ENCODE data around the gene THAP8. TPM values are rescaled to one million over a fixed set of nuclear protein-coding genes. Genes with fewer than 3 reads are reported as not detected.

Gene THAP8
- total and polyA plus RNA-seq, 2 of the 4 experiments (the other 2 are of a cell fraction), result 1.8 to 5.9 TPM

DNA sequence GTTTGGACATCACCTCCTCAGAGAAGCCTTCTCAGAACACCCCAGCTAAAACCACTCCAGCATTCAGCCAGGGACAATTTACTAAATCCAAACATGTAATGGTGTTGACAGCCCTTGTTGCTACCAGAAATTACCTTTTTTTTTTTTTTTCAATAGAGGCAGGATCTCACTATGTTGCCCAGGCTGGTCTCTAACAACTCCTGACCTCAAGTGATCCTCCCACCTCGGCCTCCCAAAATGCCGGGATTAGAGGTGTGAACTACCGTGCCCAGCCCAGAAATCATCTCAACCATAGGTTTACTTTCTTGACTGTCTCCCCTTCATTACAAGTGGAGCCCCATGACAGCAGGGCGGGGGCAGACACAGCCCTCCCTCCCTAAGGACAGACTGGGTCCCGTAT lies 30.7 kb downstream of the THAP8 start:
- Histone ChIP-seq H3K36me3 (ENCODE audit: control insufficient read depth, insufficient read depth, low read length) (peaks cover 70% of the 10 kb centered on the region), H2AK5ac (ENCODE audit: low read depth, low read length) (no peak overlapping the region), H3K18ac (ENCODE audit: low read depth, low read length) (no peak overlapping the region), H3K9me3 (ENCODE audit: control insufficient read depth, insufficient read depth, low read length) (no peaks in the 10 kb centered on the region), H3K14ac (replicated peaks; ENCODE audit: low read depth, low read length) (no peak overlapping the region), H3K23ac (ENCODE audit: low read depth, low read length) (no peak overlapping the region), H4K8ac (ENCODE audit: low read depth in 2 of 2, low read length in 2 of 2) (no peak overlapping the region), H2BK5ac (ENCODE audit: low read depth, low read length, poor library complexity, severe bottlenecking) (no peak overlapping the region), H3K27me3 (ENCODE audit: control insufficient read depth, insufficient read depth, low read length) (no peaks in the 10 kb centered on the region), H3K56ac (ENCODE audit: extremely low read depth, insufficient read depth, low read length) (no peak overlapping the region), H4K91ac (ENCODE audit: insufficient read depth, low read depth, low read length) (no peak overlapping the region), H3K9me1 (ENCODE audit: insufficient read depth, low read length) (peaks cover 6% of the 10 kb centered on the region; the same call in 1 of the 2 replicates), H3K4me1 (ENCODE audit: control insufficient read depth, insufficient read depth, low read length) (no peaks in the 10 kb centered on the region), H4K20me1 (ENCODE audit: insufficient read depth, low read length) (no peaks in the 10 kb centered on the region; the same call in 1 of the 2 replicates), H4K5ac (ENCODE audit: low read depth, low read length) (no peak overlapping the region), H3K79me1 (ENCODE audit: low read depth in 1 of 2, low read length in 2 of 2) (peaks cover 0 to 3% of the 10 kb centered on the region in 2 experiments; a peak in 2 of 4 replicates), H3K4ac (ENCODE audit: low read depth, low read length) (no peak overlapping the region), H3K4me3 (ENCODE audit: insufficient read depth, low read depth, low read length) (no peak overlapping the region), H2BK20ac (ENCODE audit: low read depth, low read length) (no peak overlapping the region), H2AFZ (replicated peaks; ENCODE audit: low read length, poor library complexity) (no peak overlapping the region), H3K27ac (ENCODE audit: insufficient read depth, low read length) (no peak overlapping the region), H3K4me2 (ENCODE audit: low read depth, low read length) (no peak overlapping the region), H3K9ac (ENCODE audit: low read depth, low read length) (no peak overlapping the region), H2BK15ac (ENCODE audit: low read depth, low read length) (no peak overlapping the region), H2AK9ac (replicated peaks; ENCODE audit: low read depth, low read length, poor library complexity) (no peak overlapping the region), H2BK120ac (ENCODE audit: low read depth, low read length) (no peak overlapping the region)
- DNase-seq (no peak), ATAC-seq (ENCODE audit: low read depth) (no peak)
- dilution Hi-C loops (cut with HindIII; ENCODE audit: low sequenced_read_pairs, unreplicated experiment) (no loop called here), in situ Hi-C loops (cut with MboI; ENCODE audit: low sequenced_read_pairs) (no loop called here), intact Hi-C loops (cut with micrococcal nuclease) (no loop called here)
- TF ChIP-seq MAFK (IDR thresholded peaks at IDR 0.05; ENCODE audit: low read depth, low read length) (no peak), BHLHE40 (IDR thresholded peaks at IDR 0.05; ENCODE audit: low read depth, low read length) (no peak), CEBPB (IDR thresholded peaks at IDR 0.05; ENCODE audit: low read depth, low read length) (no peak), RFX5 (IDR thresholded peaks at IDR 0.05; ENCODE audit: low read depth, low read length) (no peak), SMC3 (IDR thresholded peaks at IDR 0.05; ENCODE audit: low read depth, low read length) (no peak), FOS (IDR thresholded peaks at IDR 0.05; ENCODE audit: low read depth, low read length) (no peak), NFE2L2 (IDR thresholded peaks at IDR 0.05; ENCODE audit: low read depth, low read length) (no peak), CHD1 (IDR thresholded peaks at IDR 0.05; ENCODE audit: low read depth, low read length) (no peak), RCOR1 (IDR thresholded peaks at IDR 0.05; ENCODE audit: insufficient replicate concordance, low read length) (no peak), MXI1 (IDR thresholded peaks at IDR 0.05; ENCODE audit: borderline replicate concordance, low read depth, low read length) (no peak), RAD21 (IDR thresholded peaks at IDR 0.05; ENCODE audit: low read length) (no peak), MAZ (IDR thresholded peaks at IDR 0.05; ENCODE audit: borderline replicate concordance, low read depth, low read length) (no peak), POLR2A (IDR thresholded peaks at IDR 0.05; ENCODE audit: low read depth, low read length) (no peak)
- TF ChIP-seq, protein P1, sequence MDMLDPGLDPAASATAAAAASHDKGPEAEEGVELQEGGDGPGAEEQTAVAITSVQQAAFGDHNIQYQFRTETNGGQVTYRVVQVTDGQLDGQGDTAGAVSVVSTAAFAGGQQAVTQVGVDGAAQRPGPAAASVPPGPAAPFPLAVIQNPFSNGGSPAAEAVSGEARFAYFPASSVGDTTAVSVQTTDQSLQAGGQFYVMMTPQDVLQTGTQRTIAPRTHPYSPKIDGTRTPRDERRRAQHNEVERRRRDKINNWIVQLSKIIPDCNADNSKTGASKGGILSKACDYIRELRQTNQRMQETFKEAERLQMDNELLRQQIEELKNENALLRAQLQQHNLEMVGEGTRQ (IDR thresholded peaks at IDR 0.05; ENCODE audit: low read depth, low read length), result no peak
- TF ChIP-seq, protein P2, sequence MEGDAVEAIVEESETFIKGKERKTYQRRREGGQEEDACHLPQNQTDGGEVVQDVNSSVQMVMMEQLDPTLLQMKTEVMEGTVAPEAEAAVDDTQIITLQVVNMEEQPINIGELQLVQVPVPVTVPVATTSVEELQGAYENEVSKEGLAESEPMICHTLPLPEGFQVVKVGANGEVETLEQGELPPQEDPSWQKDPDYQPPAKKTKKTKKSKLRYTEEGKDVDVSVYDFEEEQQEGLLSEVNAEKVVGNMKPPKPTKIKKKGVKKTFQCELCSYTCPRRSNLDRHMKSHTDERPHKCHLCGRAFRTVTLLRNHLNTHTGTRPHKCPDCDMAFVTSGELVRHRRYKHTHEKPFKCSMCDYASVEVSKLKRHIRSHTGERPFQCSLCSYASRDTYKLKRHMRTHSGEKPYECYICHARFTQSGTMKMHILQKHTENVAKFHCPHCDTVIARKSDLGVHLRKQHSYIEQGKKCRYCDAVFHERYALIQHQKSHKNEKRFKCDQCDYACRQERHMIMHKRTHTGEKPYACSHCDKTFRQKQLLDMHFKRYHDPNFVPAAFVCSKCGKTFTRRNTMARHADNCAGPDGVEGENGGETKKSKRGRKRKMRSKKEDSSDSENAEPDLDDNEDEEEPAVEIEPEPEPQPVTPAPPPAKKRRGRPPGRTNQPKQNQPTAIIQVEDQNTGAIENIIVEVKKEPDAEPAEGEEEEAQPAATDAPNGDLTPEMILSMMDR (conservative IDR thresholded peaks at IDR 0.05; ENCODE audit: low read depth, low read length), result no peak
- TF ChIP-seq, protein P3, sequence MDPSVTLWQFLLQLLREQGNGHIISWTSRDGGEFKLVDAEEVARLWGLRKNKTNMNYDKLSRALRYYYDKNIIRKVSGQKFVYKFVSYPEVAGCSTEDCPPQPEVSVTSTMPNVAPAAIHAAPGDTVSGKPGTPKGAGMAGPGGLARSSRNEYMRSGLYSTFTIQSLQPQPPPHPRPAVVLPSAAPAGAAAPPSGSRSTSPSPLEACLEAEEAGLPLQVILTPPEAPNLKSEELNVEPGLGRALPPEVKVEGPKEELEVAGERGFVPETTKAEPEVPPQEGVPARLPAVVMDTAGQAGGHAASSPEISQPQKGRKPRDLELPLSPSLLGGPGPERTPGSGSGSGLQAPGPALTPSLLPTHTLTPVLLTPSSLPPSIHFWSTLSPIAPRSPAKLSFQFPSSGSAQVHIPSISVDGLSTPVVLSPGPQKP (IDR thresholded peaks at IDR 0.05; ENCODE audit: borderline replicate concordance, low read depth, low read length), result no peak
- no CpG with 5 or more reads among the region's 5 CpGs for WGBS, 2 experiments (ENCODE audit: extremely low coverage in 2 of 2, insufficient read length in 1 of 2)
- no TSS peak for BruUV-seq (replicated peaks)
- CTCF ChIA-PET, result no interaction called here
- POLR2A ChIA-PET (ENCODE audit: unreplicated experiment), result no interaction called here
